Central memory CD8-positive, alpha-beta T cell (primary cell): ENCODE data around the gene WASHC1.
"Not testable (repeated sequence)": the region's sequence is repeated elsewhere in the genome, so short reads cannot be mapped to it uniquely, and the experiment has no call there.

Source experiments
- ATAC-seq: fragments of 150-1000 bp; cut with Tn5 transposase; replicated peaks from 2 replicates; pipeline ENCODE4 v1.10.0; 2022; ENCODE audit warnings: mild to moderate bottlenecking, moderate FRiP score, moderate number of reproducible peaks; ENCODE audit not compliant: poor library complexity, severe bottlenecking; ENCODE audit errors: extremely low read depth
- DNase-seq, 2 donors: peaks; one replicate each; pipeline ENCODE4 v3.0.0; 2021; ENCODE audit warnings: low spot score in 2 of 2
- H3K27ac Mint-ChIP-seq: one replicate; pipeline ENCODE4 v1.8.0; 2022; ENCODE audit warnings: low read depth, mild to moderate bottlenecking, moderate library complexity, mixed read lengths
- H3K27me3 Mint-ChIP-seq: one replicate; pipeline ENCODE4 v1.8.0; 2022; ENCODE audit warnings: mixed read lengths
- H3K36me3 Mint-ChIP-seq: one replicate; pipeline ENCODE4 v1.8.0; 2022; ENCODE audit warnings: mild to moderate bottlenecking, moderate library complexity, mixed read lengths; ENCODE audit not compliant: insufficient read depth
- H3K4me1 Mint-ChIP-seq: one replicate; pipeline ENCODE4 v1.8.0; 2022; ENCODE audit warnings: mixed read lengths
- H3K4me3 Mint-ChIP-seq: one replicate; pipeline ENCODE4 v1.8.0; 2022; ENCODE audit warnings: mild to moderate bottlenecking, moderate library complexity, mixed read lengths
- H3K9me3 Mint-ChIP-seq: one replicate; pipeline ENCODE4 v1.8.0; 2022; ENCODE audit warnings: mixed read lengths

The WASHC1 gene

DNA sequence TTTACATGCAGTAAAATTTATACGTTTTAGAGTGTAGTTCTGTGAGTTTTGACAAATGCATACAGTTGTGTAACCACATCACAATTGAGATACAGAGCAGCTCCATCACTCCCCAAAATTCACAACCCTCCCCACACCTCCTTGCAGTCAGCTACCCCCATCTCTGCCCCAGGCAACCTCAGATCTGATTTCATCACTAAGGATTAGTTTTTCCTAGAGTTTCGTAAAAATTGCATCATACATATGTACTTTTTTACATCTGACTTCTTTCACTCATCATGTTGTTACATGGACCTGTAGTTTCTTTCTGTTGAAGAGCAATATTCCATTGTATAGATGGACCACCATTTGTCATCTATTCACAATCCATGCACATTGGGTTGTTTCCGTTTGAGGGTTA is 14.4 kb upstream of the WASHC1 start:
- H3K27me3 Mint-ChIP-seq, ATAC-seq, DNase-seq, H3K36me3 Mint-ChIP-seq, H3K4me3 Mint-ChIP-seq, H3K9me3 Mint-ChIP-seq, H3K27ac Mint-ChIP-seq, H3K4me1 Mint-ChIP-seq: not testable (repeated sequence)

DNA sequence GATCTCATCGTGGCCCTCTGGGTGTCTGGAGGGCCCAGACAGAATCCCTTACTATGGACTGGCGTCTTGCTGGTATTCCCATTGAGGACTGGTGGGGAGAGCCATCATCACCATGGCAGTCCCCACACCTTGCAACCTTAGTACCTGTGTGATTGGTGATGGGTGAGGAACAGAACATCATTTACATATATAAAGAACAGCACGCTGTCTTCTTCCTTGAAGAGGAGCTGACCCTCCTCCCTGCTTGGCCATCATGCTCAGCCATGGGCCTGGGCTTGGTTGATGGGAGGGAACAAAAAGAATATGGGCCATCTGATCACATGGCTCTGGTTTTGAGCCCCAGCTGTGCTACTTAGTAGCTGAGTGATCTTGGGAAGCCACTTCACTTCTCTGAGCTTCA is 13.9 kb upstream of the WASHC1 start:
- not testable (repeated sequence) for ATAC-seq, H3K36me3 Mint-ChIP-seq, H3K27me3 Mint-ChIP-seq, DNase-seq, H3K27ac Mint-ChIP-seq, H3K9me3 Mint-ChIP-seq, H3K4me3 Mint-ChIP-seq, H3K4me1 Mint-ChIP-seq

DNA sequence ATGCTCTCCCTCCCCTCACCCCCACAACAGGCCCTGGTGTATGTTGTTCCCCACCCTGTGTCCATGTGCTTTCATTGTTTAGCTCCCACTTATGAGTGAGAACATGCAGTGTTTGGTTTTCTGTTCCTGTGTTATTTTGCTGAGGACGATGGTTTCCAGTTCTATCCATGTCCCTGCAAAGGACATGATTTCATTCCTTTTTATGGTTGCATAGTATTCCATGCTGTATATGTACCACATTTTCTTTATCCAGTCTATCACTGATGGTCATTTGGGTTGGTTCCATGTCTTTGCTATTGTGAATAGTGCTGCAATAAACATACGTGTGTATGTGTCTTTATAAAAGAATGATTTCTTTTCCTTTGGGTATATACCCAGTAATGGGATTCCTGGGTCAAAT is 12.6 kb upstream of the WASHC1 start:
- DNase-seq, H3K4me1 Mint-ChIP-seq, H3K27me3 Mint-ChIP-seq, H3K4me3 Mint-ChIP-seq, H3K27ac Mint-ChIP-seq, ATAC-seq, H3K36me3 Mint-ChIP-seq, H3K9me3 Mint-ChIP-seq: not testable (repeated sequence)

DNA sequence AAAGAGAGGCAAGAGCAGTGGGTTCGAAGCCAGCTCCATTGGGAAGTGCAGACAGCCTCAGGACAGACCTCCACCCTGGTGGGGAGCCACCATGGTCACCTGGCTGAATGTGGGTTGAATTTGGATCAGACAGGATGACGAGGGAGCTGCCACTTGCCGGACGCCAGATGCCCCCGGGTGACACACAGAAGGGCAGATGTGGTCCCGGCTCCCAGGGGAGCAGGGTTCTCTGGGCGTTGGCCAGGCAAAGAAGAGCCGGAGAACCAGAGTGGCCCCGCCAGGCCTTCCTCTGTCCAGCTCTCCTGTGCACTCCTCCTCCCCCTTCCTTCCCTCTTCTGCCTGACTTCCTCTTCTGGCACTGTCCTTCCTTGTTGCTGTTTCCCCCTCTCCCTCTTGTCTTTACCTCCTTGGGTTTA is 12.0 kb upstream of the WASHC1 start:
- H3K36me3 Mint-ChIP-seq = not testable (repeated sequence)

DNA sequence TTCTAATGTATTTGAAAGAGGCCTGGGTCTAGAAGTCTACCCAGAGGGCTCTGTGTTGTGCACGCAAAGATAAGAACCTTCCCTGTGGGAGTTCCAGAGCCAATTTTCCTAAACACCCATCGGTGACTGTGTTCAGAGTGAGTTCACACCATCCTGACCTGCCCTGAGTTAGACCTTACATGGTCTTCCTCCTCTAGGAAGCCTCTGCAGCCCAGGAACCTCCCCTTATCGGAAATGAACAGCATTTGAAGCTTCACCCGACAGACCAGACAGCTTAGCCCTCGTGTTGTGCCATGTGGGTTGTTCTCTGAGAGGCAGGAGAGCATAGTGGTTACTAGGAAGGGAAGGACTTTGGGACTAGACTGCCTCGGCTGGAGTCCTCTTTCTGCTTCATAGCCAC is 3.1 kb upstream of the WASHC1 start:
- not testable (repeated sequence) for ATAC-seq, H3K36me3 Mint-ChIP-seq, H3K27me3 Mint-ChIP-seq, DNase-seq, H3K9me3 Mint-ChIP-seq, H3K4me1 Mint-ChIP-seq, H3K27ac Mint-ChIP-seq, H3K4me3 Mint-ChIP-seq

More for the DNA sequence above, 12.0 kb upstream of the WASHC1 start:
- H3K4me3 Mint-ChIP-seq, DNase-seq, ATAC-seq, H3K9me3 Mint-ChIP-seq, H3K27ac Mint-ChIP-seq, H3K4me1 Mint-ChIP-seq, H3K27me3 Mint-ChIP-seq: not testable (repeated sequence)

DNA sequence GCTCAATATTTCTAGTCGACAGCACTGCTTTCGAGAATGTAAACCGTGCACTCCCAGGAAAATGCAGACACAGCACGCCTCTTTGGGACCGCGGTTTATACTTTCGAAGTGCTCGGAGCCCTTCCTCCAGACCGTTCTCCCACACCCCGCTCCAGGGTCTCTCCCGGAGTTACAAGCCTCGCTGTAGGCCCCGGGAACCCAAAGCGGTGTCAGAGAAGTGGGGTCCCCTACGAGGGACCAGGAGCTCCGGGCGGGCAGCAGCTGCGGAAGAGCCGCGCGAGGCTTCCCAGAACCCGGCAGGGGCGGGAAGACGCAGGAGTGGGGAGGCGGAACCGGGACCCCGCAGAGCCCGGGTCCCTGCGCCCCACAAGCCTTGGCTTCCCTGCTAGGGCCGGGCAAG is 481 bp downstream of the WASHC1 start:
- H3K4me1 Mint-ChIP-seq, H3K27me3 Mint-ChIP-seq, H3K36me3 Mint-ChIP-seq, H3K27ac Mint-ChIP-seq, DNase-seq, H3K4me3 Mint-ChIP-seq, ATAC-seq, H3K9me3 Mint-ChIP-seq: not testable (repeated sequence)

DNA sequence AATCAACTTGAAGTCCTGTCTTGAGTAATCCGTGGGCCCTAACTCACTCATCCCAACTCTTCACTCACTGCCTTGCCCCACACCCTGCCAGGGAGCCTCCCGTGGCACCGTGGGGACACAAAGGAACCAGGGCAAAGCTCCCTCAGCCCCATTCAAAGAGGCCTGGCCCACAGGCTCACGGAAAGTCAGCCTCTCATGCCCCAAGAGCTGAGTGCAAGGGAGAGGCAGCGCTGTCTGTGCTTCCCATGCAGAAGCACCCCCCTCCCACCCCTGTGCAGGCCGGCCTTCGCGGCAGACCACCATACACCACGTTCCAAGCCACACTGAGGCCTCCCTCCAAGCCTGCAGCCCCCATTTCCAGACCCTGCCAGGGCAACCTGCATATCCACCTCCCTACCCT is 7.6 kb downstream of the WASHC1 start:
- H3K36me3 Mint-ChIP-seq, H3K9me3 Mint-ChIP-seq, H3K4me3 Mint-ChIP-seq, H3K27ac Mint-ChIP-seq, ATAC-seq, H3K27me3 Mint-ChIP-seq, H3K4me1 Mint-ChIP-seq, DNase-seq: not testable (repeated sequence)

DNA sequence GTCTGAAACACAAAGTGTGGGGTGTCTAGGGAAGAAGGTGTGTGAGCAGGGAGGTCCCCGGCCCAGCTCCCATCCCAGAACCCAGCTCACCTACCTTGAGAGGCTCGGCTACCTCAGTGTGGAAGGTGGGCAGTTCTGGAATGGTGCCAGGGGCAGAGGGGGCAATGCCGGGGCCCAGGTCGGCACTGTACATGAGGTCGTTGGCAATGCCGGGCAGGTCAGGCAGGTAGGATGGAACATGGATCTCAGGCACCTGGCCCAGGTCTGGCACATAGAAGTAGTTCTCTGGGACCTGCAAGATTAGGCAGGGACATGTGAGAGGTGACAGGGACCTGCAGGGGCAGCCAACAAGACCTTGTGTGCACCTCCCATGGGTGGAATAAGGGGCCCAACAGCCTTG is 12.4 kb downstream of the WASHC1 start:
- not testable (repeated sequence) for H3K36me3 Mint-ChIP-seq, ATAC-seq

DNA sequence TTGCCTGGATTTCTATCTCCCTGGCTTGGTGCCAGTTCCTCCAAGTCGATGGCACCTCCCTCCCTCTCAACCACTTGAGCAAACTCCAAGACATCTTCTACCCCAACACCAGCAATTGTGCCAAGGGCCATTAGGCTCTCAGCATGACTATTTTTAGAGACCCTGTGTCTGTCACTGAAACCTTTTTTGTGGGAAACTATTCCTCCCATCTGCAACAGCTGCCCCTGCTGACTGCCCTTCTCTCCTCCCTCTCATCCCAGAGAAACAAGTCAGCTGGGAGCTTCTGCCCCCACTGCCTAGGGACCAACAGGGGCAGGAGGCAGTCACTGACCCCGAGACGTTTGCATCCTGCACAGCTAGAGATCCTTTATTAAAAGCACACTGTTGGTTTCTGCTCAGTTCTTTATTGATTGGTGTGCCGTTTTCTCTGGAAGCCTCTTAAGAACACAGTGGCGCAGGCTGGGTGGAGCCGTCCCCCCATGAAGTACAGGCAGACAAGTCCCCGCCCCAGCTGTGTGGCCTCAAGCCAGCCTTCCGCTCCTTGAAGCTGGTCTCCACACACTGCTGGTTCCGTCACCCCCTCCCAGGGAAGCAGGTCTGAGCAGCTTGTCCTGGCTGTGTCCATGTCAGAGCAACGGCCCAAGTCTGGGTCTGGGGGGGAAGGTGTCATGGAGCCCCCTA is 15.0 kb downstream of the WASHC1 start:
- H3K27ac Mint-ChIP-seq, ATAC-seq, H3K27me3 Mint-ChIP-seq, DNase-seq, H3K4me1 Mint-ChIP-seq, H3K4me3 Mint-ChIP-seq, H3K36me3 Mint-ChIP-seq, H3K9me3 Mint-ChIP-seq: not testable (repeated sequence)

More for the DNA sequence above, 12.4 kb downstream of the WASHC1 start:
- H3K27ac Mint-ChIP-seq, DNase-seq, H3K4me1 Mint-ChIP-seq, H3K9me3 Mint-ChIP-seq, H3K4me3 Mint-ChIP-seq, H3K27me3 Mint-ChIP-seq: not testable (repeated sequence)

DNA sequence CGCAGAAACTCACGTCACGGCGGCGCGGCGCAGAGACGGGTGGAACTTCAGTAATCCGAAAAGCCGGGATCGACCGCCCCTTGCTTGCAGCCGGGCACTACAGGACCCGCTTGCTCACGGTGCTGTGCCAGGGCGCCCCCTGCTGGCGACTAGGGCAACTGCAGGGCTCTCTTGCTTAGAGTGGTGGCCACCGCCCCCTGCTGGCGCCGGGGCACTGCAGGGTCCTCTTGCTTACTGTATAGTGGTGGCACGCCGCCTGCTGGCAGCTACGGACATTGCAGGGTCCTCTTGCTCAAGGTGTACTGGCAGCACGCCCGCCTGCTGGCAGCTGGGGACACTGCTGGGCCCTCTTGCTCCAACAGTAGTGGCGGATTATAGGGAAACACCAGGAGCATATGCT is 18.1 kb downstream of the WASHC1 start:
- not testable (repeated sequence) for ATAC-seq, H3K36me3 Mint-ChIP-seq, H3K4me1 Mint-ChIP-seq, H3K4me3 Mint-ChIP-seq, H3K9me3 Mint-ChIP-seq, H3K27ac Mint-ChIP-seq, H3K27me3 Mint-ChIP-seq
- peak; percentile 45 to 60 for DNase-seq

DNA sequence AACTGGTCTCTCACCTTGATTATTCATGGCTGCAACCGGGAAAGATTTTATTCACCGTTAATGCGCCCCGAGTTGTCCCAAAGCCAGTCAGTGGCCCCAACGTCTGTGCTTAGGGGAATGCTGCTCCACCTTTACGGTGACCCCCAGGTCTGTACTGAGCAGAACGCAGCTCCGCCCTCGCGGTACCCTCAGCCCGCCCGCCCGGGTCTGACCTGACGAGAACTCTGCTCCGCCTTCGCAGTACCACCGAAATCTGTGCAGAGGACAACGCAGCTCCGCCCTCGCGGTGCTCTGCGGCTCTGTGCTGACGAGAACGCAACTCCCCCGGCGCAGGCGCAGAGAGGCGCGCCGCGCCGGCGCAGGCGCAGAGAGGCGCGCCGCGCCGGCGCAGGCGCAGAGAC is 18.6 kb downstream of the WASHC1 start:
- not testable (repeated sequence) for DNase-seq, H3K27me3 Mint-ChIP-seq, H3K36me3 Mint-ChIP-seq, H3K4me1 Mint-ChIP-seq, H3K27ac Mint-ChIP-seq, H3K9me3 Mint-ChIP-seq, ATAC-seq, H3K4me3 Mint-ChIP-seq

DNA sequence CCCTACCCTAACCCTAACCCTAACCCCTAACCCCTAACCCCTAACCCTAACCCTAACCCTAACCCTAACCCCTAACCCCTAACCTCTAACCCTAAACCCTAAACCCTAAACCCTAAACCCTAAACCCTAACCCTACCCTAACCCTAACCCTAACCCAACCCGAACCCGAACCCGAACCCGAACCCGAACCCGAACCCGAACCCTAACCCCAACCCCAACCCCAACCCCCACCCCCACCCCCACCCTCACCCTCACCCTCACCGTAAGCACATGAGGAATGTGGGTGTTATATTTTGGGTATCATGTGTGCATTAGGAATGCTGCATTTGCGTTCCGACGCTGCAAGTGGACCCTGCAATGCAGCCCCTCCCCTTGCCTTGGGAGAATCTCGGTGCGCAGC is 19.0 kb downstream of the WASHC1 start:
- not testable (repeated sequence) for H3K9me3 Mint-ChIP-seq, H3K4me1 Mint-ChIP-seq, H3K27me3 Mint-ChIP-seq, H3K36me3 Mint-ChIP-seq, H3K4me3 Mint-ChIP-seq, H3K27ac Mint-ChIP-seq, ATAC-seq, DNase-seq
